HCT116 (cell line): ENCODE results near the gene TAX1BP1. TPM values are rescaled to one million over a fixed set of nuclear protein-coding genes. Genes with fewer than 3 reads are reported as not detected.

Experiments used
- ATAC-seq: fragments of 200-7000 bp; cut with Tn5 transposase; 2 replicates; pipeline ENCODE4 v1.9.1; 2020; ENCODE audit warnings: mild to moderate bottlenecking, moderate library complexity
- BruUV-seq: library from RNA; stranded (reverse); fragments of 400-500 nt; replicated peaks from 2 replicates; lab custom pipeline; 2021; lab: Mats Ljungman, UMichigan
- CTCF ChIA-PET: fragments of 300-600 bp; sonication (Branson Sonifier 250); formaldehyde crosslinking; loops from one replicate; lab custom pipeline; 2021; ENCODE audit warnings: antibody characterized with exemption; lab: Charles Lee
- POLR2A ChIA-PET: fragments of 300-600, 350-600 bp; sonication (Branson Sonifier 250); formaldehyde crosslinking; loops from one replicate; lab custom pipeline; 2021; ENCODE audit warnings: antibody characterized with exemption; lab: Charles Lee
- RAD21 ChIA-PET, 2 experiments: fragments of 300-600 bp; sonication (Branson Sonifier 250); formaldehyde crosslinking; loops; one replicate each; lab custom pipeline; 2023; ENCODE audit warnings: low total read pairs in 2 of 2; ENCODE audit not compliant: uncharacterized antibody in 2 of 2, unreplicated experiment in 2 of 2, low non-redundant PET in 1 of 2; lab: Charles Lee
- DNase-seq: peaks from one replicate; pipeline ENCODE4 v3.0.0-alpha.2; 2010; ENCODE audit warnings: low read depth, low spot score
- H2AFZ ChIP-seq: fragments of 200-600 bp; shearing (Covaris generic), sonication (generic); 2 replicates; pipeline ENCODE4 v1.6.1; 2017; ENCODE audit warnings: low read depth, mixed run types, mixed read lengths, antibody characterized with exemption, low read length; ENCODE audit not compliant: poor library complexity, severe bottlenecking
- H3K27ac ChIP-seq: 2 replicates; pipeline ENCODE4 v1.5.1; 2012; ENCODE audit warnings: low read depth, low read length
- H3K27me3 ChIP-seq: fragments of 200-600 bp; sonication (generic); 2 replicates; pipeline ENCODE4 v1.6.1; 2016; ENCODE audit warnings: mixed run types, low read length, mixed read lengths; ENCODE audit not compliant: insufficient read depth
- H3K36me3 ChIP-seq, 2 experiments: fragments of 200-500 bp in 1 of 2; fragments of 200-600 bp in 1 of 2; sonication (Bioruptor generic) in 1 of 2; sonication (generic) in 1 of 2; 2 replicates each; pipeline versions ENCODE4 v1.5.1 to v1.6.1; 2014 to 2016; ENCODE audit warnings: low read length in 2 of 2, inconsistent platforms in 1 of 2, mixed read lengths in 1 of 2, mixed run types in 1 of 2; ENCODE audit not compliant: insufficient read depth in 2 of 2, control insufficient read depth in 1 of 2
- H3K4me1 ChIP-seq, 2 experiments: fragments of 200-600 bp in 1 of 2; sonication (generic) in 1 of 2; 2 replicates each; pipeline versions ENCODE4 v1.5.1 to v1.6.1; 2012 to 2017; ENCODE audit warnings: low read length in 2 of 2, inconsistent platforms in 1 of 2, mild to moderate bottlenecking in 1 of 2, mixed read lengths in 1 of 2, mixed run types in 1 of 2, moderate library complexity in 1 of 2; ENCODE audit not compliant: insufficient read depth in 2 of 2, control insufficient read depth in 1 of 2
- H3K4me2 ChIP-seq: fragments of 200-600 bp; sonication (generic); 2 replicates; pipeline ENCODE4 v1.6.1; 2017; ENCODE audit warnings: mixed run types, low read length, mixed read lengths
- H3K4me3 ChIP-seq, 2 experiments: fragments of 200-600 bp in 1 of 2; sonication (generic) in 1 of 2; replicated peaks in 1 of 2; 2 replicates each; pipeline ENCODE4 v1.5.1; 2011 to 2016; ENCODE audit warnings: low read length in 2 of 2, control low read depth in 1 of 2, low read depth in 1 of 2, mild to moderate bottlenecking in 1 of 2, mixed read lengths in 1 of 2, mixed run types in 1 of 2
- H3K79me2 ChIP-seq: fragments of 200-600 bp; sonication (generic); 2 replicates; pipeline ENCODE4 v1.6.1; 2017; ENCODE audit warnings: mild to moderate bottlenecking, mixed run types, low read length, moderate library complexity, mixed read lengths; ENCODE audit not compliant: insufficient read depth
- H3K9ac ChIP-seq: fragments of 200-600 bp; sonication (generic); 2 replicates; pipeline ENCODE4 v1.6.1; 2016; ENCODE audit warnings: low read length, mixed read lengths
- H3K9me2 ChIP-seq: fragments of 200-600 bp; sonication (generic), shearing (Covaris generic); 2 replicates; pipeline ENCODE4 v1.6.1; 2017; ENCODE audit warnings: mixed run types, mild to moderate bottlenecking, moderate library complexity; ENCODE audit not compliant: insufficient read depth
- H3K9me3 ChIP-seq, 2 experiments: fragments of 200-500 bp in 1 of 2; fragments of 200-600 bp in 1 of 2; sonication (Bioruptor generic) in 1 of 2; sonication (generic) in 1 of 2; 2 replicates each; pipeline ENCODE4 v1.6.1; 2014 to 2017; ENCODE audit warnings: low read length in 2 of 2, mixed read lengths in 2 of 2, inconsistent platforms in 1 of 2, low read depth in 1 of 2, mild to moderate bottlenecking in 1 of 2, mixed run types in 1 of 2, moderate library complexity in 1 of 2; ENCODE audit not compliant: control insufficient read depth in 1 of 2, insufficient read depth in 1 of 2
- H4K20me1 ChIP-seq: fragments of 200-600 bp; sonication (generic), shearing (Covaris generic); 2 replicates; pipeline ENCODE4 v1.6.1; 2017; ENCODE audit warnings: mixed run types, mild to moderate bottlenecking, moderate library complexity; ENCODE audit not compliant: insufficient read depth
- CEBPB ChIP-seq: IDR thresholded peaks from 2 replicates; pipeline ENCODE4 v1.6.1; 2012; ENCODE audit warnings: low read depth
- ELF1 ChIP-seq: IDR thresholded peaks from 2 replicates; pipeline ENCODE4 v1.6.1; 2012; ENCODE audit warnings: low read depth, borderline replicate concordance
- EZH2 ChIP-seq: fragments of 200-600 bp; sonication (generic); IDR thresholded peaks from 2 replicates; pipeline ENCODE4 v1.6.1; 2017; ENCODE audit warnings: antibody characterized with exemption, mixed run types
- FOSL1 ChIP-seq: IDR thresholded peaks from 2 replicates; pipeline ENCODE4 v1.6.1; 2012; ENCODE audit warnings: low read depth
- JUND ChIP-seq: IDR thresholded peaks from 2 replicates; pipeline ENCODE4 v1.6.1; 2012
- POLR2A ChIP-seq: IDR thresholded peaks from 2 replicates; pipeline ENCODE4 v1.7.0; 2011; ENCODE audit warnings: borderline replicate concordance; ENCODE audit not compliant: insufficient read depth, insufficient read length; ENCODE audit errors: extremely low read depth
- RAD21 ChIP-seq: IDR thresholded peaks from 2 replicates; pipeline ENCODE4 v1.6.1; 2012; ENCODE audit warnings: low read depth, mild to moderate bottlenecking
- REST ChIP-seq: IDR thresholded peaks from 2 replicates; pipeline ENCODE4 v1.6.1; 2012; ENCODE audit warnings: low read depth
- SP1 ChIP-seq: IDR thresholded peaks from 2 replicates; pipeline ENCODE4 v1.6.1; 2012; ENCODE audit warnings: low read depth
- TCF7L2 ChIP-seq: IDR thresholded peaks from 2 replicates; pipeline ENCODE4 v1.7.0; 2011; ENCODE audit warnings: borderline replicate concordance, inconsistent platforms; ENCODE audit not compliant: insufficient read depth, insufficient read length; ENCODE audit errors: extremely low read depth
- intact Hi-C: fragments of 100-400 bp; cut with micrococcal nuclease; formaldehyde crosslinking; loops from 2 replicates; pipeline ENCODE4 v1.10.0; 2022
- total RNA-seq: library from RNA; stranded (reverse); gene quantifications from one replicate; pipeline ENCODE4 v1.2.1, GENCODE V29; 2021; ENCODE audit not compliant: unreplicated experiment
- TF ChIP-seq, protein P1 (sequence below), 3 experiments: fragments of 200-600 bp in 1 of 3; sonication (generic) in 1 of 3; IDR thresholded peaks in 2 of 3; conservative IDR thresholded peaks in 1 of 3; 2 replicates each; pipeline ENCODE4 v1.5.1; 2012 to 2017; ENCODE audit warnings: low read depth in 2 of 3, low read length in 2 of 3, antibody characterized with exemption in 1 of 3, borderline replicate concordance in 1 of 3, control low read depth in 1 of 3, mild to moderate bottlenecking in 1 of 3, mixed read lengths in 1 of 3, mixed run types in 1 of 3, moderate library complexity in 1 of 3; ENCODE audit not compliant: insufficient read depth in 1 of 3
- TF ChIP-seq, protein P2 (sequence below): IDR thresholded peaks from 2 replicates; pipeline ENCODE4 v1.6.1; 2011; ENCODE audit warnings: mild to moderate bottlenecking, low read length, moderate library complexity; ENCODE audit not compliant: insufficient replicate concordance; ENCODE audit errors: extremely low read depth
- TF ChIP-seq, protein P3 (sequence below): IDR thresholded peaks from 2 replicates; pipeline ENCODE4 v1.6.1; 2012

TAX1BP1 gene
- total RNA-seq, 1 experiment from 2014 or later: 68.1 TPM

- POLR2A ChIA-PET: no interaction called here
- TF ChIP-seq TCF7L2 (no peak), CEBPB (no peak), FOSL1 (no peak), SP1 (no peak), POLR2A (no peak), RAD21 (no peak), REST (no peak), JUND (no peak), ELF1 (no peak), EZH2 (no peak)
- TF ChIP-seq, protein P1, sequence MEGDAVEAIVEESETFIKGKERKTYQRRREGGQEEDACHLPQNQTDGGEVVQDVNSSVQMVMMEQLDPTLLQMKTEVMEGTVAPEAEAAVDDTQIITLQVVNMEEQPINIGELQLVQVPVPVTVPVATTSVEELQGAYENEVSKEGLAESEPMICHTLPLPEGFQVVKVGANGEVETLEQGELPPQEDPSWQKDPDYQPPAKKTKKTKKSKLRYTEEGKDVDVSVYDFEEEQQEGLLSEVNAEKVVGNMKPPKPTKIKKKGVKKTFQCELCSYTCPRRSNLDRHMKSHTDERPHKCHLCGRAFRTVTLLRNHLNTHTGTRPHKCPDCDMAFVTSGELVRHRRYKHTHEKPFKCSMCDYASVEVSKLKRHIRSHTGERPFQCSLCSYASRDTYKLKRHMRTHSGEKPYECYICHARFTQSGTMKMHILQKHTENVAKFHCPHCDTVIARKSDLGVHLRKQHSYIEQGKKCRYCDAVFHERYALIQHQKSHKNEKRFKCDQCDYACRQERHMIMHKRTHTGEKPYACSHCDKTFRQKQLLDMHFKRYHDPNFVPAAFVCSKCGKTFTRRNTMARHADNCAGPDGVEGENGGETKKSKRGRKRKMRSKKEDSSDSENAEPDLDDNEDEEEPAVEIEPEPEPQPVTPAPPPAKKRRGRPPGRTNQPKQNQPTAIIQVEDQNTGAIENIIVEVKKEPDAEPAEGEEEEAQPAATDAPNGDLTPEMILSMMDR (IDR thresholded peaks at IDR 0.05 in 2 of 3, conservative IDR thresholded peaks at IDR 0.05 in 1 of 3; ENCODE audit: borderline replicate concordance in 1 of 3, insufficient read depth in 1 of 3, low read depth in 2 of 3, low read length in 2 of 3): no peak
- TF ChIP-seq, protein P2, sequence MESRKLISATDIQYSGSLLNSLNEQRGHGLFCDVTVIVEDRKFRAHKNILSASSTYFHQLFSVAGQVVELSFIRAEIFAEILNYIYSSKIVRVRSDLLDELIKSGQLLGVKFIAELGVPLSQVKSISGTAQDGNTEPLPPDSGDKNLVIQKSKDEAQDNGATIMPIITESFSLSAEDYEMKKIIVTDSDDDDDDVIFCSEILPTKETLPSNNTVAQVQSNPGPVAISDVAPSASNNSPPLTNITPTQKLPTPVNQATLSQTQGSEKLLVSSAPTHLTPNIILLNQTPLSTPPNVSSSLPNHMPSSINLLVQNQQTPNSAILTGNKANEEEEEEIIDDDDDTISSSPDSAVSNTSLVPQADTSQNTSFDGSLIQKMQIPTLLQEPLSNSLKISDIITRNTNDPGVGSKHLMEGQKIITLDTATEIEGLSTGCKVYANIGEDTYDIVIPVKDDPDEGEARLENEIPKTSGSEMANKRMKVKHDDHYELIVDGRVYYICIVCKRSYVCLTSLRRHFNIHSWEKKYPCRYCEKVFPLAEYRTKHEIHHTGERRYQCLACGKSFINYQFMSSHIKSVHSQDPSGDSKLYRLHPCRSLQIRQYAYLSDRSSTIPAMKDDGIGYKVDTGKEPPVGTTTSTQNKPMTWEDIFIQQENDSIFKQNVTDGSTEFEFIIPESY: no peak
- TF ChIP-seq, protein P3, sequence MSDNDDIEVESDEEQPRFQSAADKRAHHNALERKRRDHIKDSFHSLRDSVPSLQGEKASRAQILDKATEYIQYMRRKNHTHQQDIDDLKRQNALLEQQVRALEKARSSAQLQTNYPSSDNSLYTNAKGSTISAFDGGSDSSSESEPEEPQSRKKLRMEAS: no peak
- TF ChIP-seq, all 23 proteins: peak for 0
- H3K9ac ChIP-seq: no peak overlapping the region
- no TSS peak for BruUV-seq
- H3K9me2 ChIP-seq: no peaks in the 10 kb centered on the region
- no peak for DNase-seq
- no peaks in the 10 kb centered on the region for H3K36me3 ChIP-seq
- no peak overlapping the region for H3K27ac ChIP-seq
- no peak overlapping the region for H3K4me3 ChIP-seq
- no peaks in the 10 kb centered on the region for H3K27me3 ChIP-seq
- no peaks in the 10 kb centered on the region for H3K9me3 ChIP-seq
- CTCF ChIA-PET: no interaction called here
- peaks cover 6 to 8% of the 10 kb centered on the region in 2 experiments; a peak in 2 of 4 replicates for H3K4me1 ChIP-seq
- H4K20me1 ChIP-seq: no peaks in the 10 kb centered on the region
- H3K79me2 ChIP-seq: no peaks in the 10 kb centered on the region
- intact Hi-C loops: no loop called here
- ATAC-seq: no peak
- H3K4me2 ChIP-seq: no peak overlapping the region
- H2AFZ ChIP-seq: no peak overlapping the region
- RAD21 ChIA-PET: no interaction called here
Observed at GRCh38 chr7:27872356-27873275, 132.7 kb downstream of the TAX1BP1 start.
